Measurements from ENCODE around the gene TEPSIN. TPM values are rescaled to one million over a fixed set of nuclear protein-coding genes. Genes with fewer than 3 reads are reported as not detected.

The TEPSIN gene
- total and polyA plus RNA-seq, 11 donors: 6.8 to 16.0 (median 10.4) TPM

GRCh38 chr17:81286491-81287145, 47.8 kb upstream of the TEPSIN start:
- ATAC-seq (no peak), DNase-seq (peak in 2 of 5 donors; percentile 15 to 57)
- Histone ChIP-seq H3K4me3 (no peak overlapping the region), H3K9me3 (no peaks in the 10 kb centered on the region), H3K27me3 (no peaks in the 10 kb centered on the region), H3K27ac (peak overlapping the region; percentile 71 to 94 (median 82)), H3K4me1 (peaks cover 4 to 67% (median 30%) of the 10 kb centered on the region in 12 donors), H3K36me3 (peaks cover 0 to 53% (median 21%) of the 10 kb centered on the region in 9 donors)
- intact Hi-C loops (cut with DNase I): no loop called here
- TF ChIP-seq POLR2A (IDR thresholded peaks at IDR 0.05): no peak
- no peak for TF ChIP-seq CTCF (IDR thresholded peaks at IDR 0.05)
- WGBS, 4 donors: 85 to 92% (median 88%) methylated on average over 17 to 23 of the region's 23 CpGs

GRCh38 chr17:81285894-81286293, 47.0 kb upstream of the TEPSIN start:
- Histone ChIP-seq H3K27me3 (no peaks in the 10 kb centered on the region), H3K4me3 (peak overlapping the region in 10 of 12 donors; percentile 38 to 58 (median 46)), H3K36me3 (peaks cover 0 to 60% (median 24%) of the 10 kb centered on the region in 9 donors), H3K9me3 (no peaks in the 10 kb centered on the region), H3K4me1 (peaks cover 4 to 61% (median 28%) of the 10 kb centered on the region in 12 donors), H3K27ac (peak overlapping the region; percentile 71 to 94 (median 82))
- intact Hi-C loops (cut with DNase I): loop anchor here in 1 of 10 donors (2.0 kb wide), 1 partner anchor 199 kb away; no protein-coding TSS in a partner anchor
- WGBS, 4 donors: 53 to 62% (median 61%) methylated on average over 10 to 12 of the region's 12 CpGs
- DNase-seq (no peak), ATAC-seq (peak in 2 of 4 donors; percentile 13 to 52)
- TF ChIP-seq CTCF (IDR thresholded peaks at IDR 0.05): no peak
- no peak for TF ChIP-seq POLR2A (IDR thresholded peaks at IDR 0.05)

- DNase-seq: peak; percentile 86 to 92 (median 89)
- intact Hi-C loops (cut with DNase I): loop anchor here in 1 of 10 donors (2.0 kb wide), 1 partner anchor 199 kb away; no protein-coding TSS in a partner anchor
- Histone ChIP-seq H3K27ac (peak overlapping the region; percentile 71 to 94 (median 82)), H3K4me1 (peaks cover 4 to 55% (median 28%) of the 10 kb centered on the region in 12 donors), H3K27me3 (no peaks in the 10 kb centered on the region), H3K9me3 (no peaks in the 10 kb centered on the region), H3K4me3 (peak overlapping the region in 11 of 12 donors; percentile 23 to 58 (median 43)), H3K36me3 (peaks cover 0 to 65% (median 24%) of the 10 kb centered on the region in 9 donors)
- no peak for TF ChIP-seq POLR2A (IDR thresholded peaks at IDR 0.05)
- no peak for TF ChIP-seq CTCF (IDR thresholded peaks at IDR 0.05)
- WGBS, 4 donors: 26 to 37% (median 31%) methylated on average over 29 to 37 of the region's 37 CpGs
- peak; percentile 66 to 93 (median 88) for ATAC-seq
Observed at GRCh38 chr17:81285179-81285878, 46.5 kb upstream of the TEPSIN start.

- TF ChIP-seq CTCF (IDR thresholded peaks at IDR 0.05) (no peak), POLR2A (IDR thresholded peaks at IDR 0.05) (no peak)
- no peak overlapping the region for H3K4me3 ChIP-seq
- no peaks in the 10 kb centered on the region for H3K9me3 ChIP-seq
- intact Hi-C loops (cut with DNase I): no loop called here
- H3K4me1 ChIP-seq: peaks cover 4 to 41% (median 31%) of the 10 kb centered on the region in 12 donors
- peak in 2 of 5 donors; percentile 14 to 44 for DNase-seq
- no peak overlapping the region for H3K27ac ChIP-seq
- ATAC-seq: no peak
- H3K27me3 ChIP-seq: no peaks in the 10 kb centered on the region
- WGBS, 4 donors: 92 to 97% (median 95%) methylated on average over 10 to 16 of the region's 16 CpGs
- peaks cover 0 to 70% (median 27%) of the 10 kb centered on the region in 9 donors for H3K36me3 ChIP-seq
Observed at GRCh38 chr17:81282876-81283275, 44.0 kb upstream of the TEPSIN start.

Data from heart left ventricle (tissue), 16 donors.